Measurements from ENCODE around the gene C10orf71.
A peak's percentile ranks its signal among the peaks of the same experiment; 100 is the strongest.

C10orf71 gene

GRCh38 chr10:49307921-49308320 is 9.0 kb downstream of the C10orf71 start:
- no peaks in the 10 kb centered on the region for H3K27me3 ChIP-seq (ENCODE audit: insufficient read depth, low read length)
- H3K4me1 ChIP-seq (ENCODE audit: insufficient read depth, low read length, severe bottlenecking) = peaks cover 11% of the 10 kb centered on the region
- peaks cover 6% of the 10 kb centered on the region; the same call in 1 of the 2 replicates for H3K36me3 ChIP-seq (ENCODE audit: insufficient read depth, low read length)
- no peaks in the 10 kb centered on the region for H3K79me2 ChIP-seq (ENCODE audit: insufficient read depth, low read length)
- no peak overlapping the region for H3K4me2 ChIP-seq (ENCODE audit: low read length)
- H3K27ac ChIP-seq (ENCODE audit: low read depth, low read length, poor library complexity, severe bottlenecking) = no peak overlapping the region
- no peaks in the 10 kb centered on the region for H3K9me3 ChIP-seq (ENCODE audit: low read length)
- H3K4me3 ChIP-seq (ENCODE audit: low read depth, low read length, poor library complexity, severe bottlenecking) = no peak overlapping the region
- H2AFZ ChIP-seq (ENCODE audit: low read length) = no peak overlapping the region
- H4K20me1 ChIP-seq (ENCODE audit: insufficient read depth, low read length) = no peaks in the 10 kb centered on the region
- H3K9me2 ChIP-seq (ENCODE audit: low read depth, low read length) = no peaks in the 10 kb centered on the region
- no peaks in the 10 kb centered on the region for H3F3A ChIP-seq (ENCODE audit: insufficient read depth, low read length)
- TF ChIP-seq CTCF (IDR thresholded peaks at IDR 0.05; ENCODE audit: low read length) (no peak), EZH2 (IDR thresholded peaks at IDR 0.05; ENCODE audit: borderline replicate concordance, low read length) (no peak)
- H3K9ac ChIP-seq (ENCODE audit: low read length) = no peak overlapping the region

- Histone ChIP-seq H3K27me3 (ENCODE audit: insufficient read depth, low read length) (no peaks in the 10 kb centered on the region), H4K20me1 (ENCODE audit: insufficient read depth, low read length) (no peaks in the 10 kb centered on the region), H3F3A (ENCODE audit: insufficient read depth, low read length) (no peaks in the 10 kb centered on the region), H3K9me2 (ENCODE audit: low read depth, low read length) (no peaks in the 10 kb centered on the region), H3K79me2 (ENCODE audit: insufficient read depth, low read length) (no peaks in the 10 kb centered on the region), H2AFZ (ENCODE audit: low read length) (no peak overlapping the region), H3K27ac (ENCODE audit: low read depth, low read length, poor library complexity, severe bottlenecking) (no peak overlapping the region), H3K4me1 (ENCODE audit: insufficient read depth, low read length, severe bottlenecking) (peaks cover 11% of the 10 kb centered on the region), H3K36me3 (ENCODE audit: insufficient read depth, low read length) (peaks cover 6% of the 10 kb centered on the region; the same call in 1 of the 2 replicates), H3K9ac (ENCODE audit: low read length) (no peak overlapping the region), H3K9me3 (ENCODE audit: low read length) (no peaks in the 10 kb centered on the region), H3K4me2 (ENCODE audit: low read length) (no peak overlapping the region), H3K4me3 (ENCODE audit: low read depth, low read length, poor library complexity, severe bottlenecking) (no peak overlapping the region)
- TF ChIP-seq EZH2 (IDR thresholded peaks at IDR 0.05; ENCODE audit: borderline replicate concordance, low read length) (no peak), CTCF (IDR thresholded peaks at IDR 0.05; ENCODE audit: low read length) (no peak)
Measured at GRCh38 chr10:49308881-49309280, 9.9 kb downstream of the C10orf71 start.

GRCh38 chr10:49309691-49310411 is 10.9 kb downstream of the C10orf71 start:
- Histone ChIP-seq H3K4me2 (ENCODE audit: low read length) (peak overlapping the region; percentile 32; the same call in 1 of the 2 replicates), H3K27me3 (ENCODE audit: insufficient read depth, low read length) (no peaks in the 10 kb centered on the region), H3K79me2 (ENCODE audit: insufficient read depth, low read length) (no peaks in the 10 kb centered on the region), H3K9me2 (ENCODE audit: low read depth, low read length) (no peaks in the 10 kb centered on the region), H3K4me1 (ENCODE audit: insufficient read depth, low read length, severe bottlenecking) (peaks cover 11% of the 10 kb centered on the region), H3K4me3 (ENCODE audit: low read depth, low read length, poor library complexity, severe bottlenecking) (no peak overlapping the region), H4K20me1 (ENCODE audit: insufficient read depth, low read length) (no peaks in the 10 kb centered on the region), H3K36me3 (ENCODE audit: insufficient read depth, low read length) (peaks cover 6% of the 10 kb centered on the region; the same call in 1 of the 2 replicates), H3K27ac (ENCODE audit: low read depth, low read length, poor library complexity, severe bottlenecking) (no peak overlapping the region), H2AFZ (ENCODE audit: low read length) (no peak overlapping the region), H3K9ac (ENCODE audit: low read length) (no peak overlapping the region), H3F3A (ENCODE audit: insufficient read depth, low read length) (no peaks in the 10 kb centered on the region), H3K9me3 (ENCODE audit: low read length) (no peaks in the 10 kb centered on the region)
- TF ChIP-seq CTCF (IDR thresholded peaks at IDR 0.05; ENCODE audit: low read length) (no peak), EZH2 (IDR thresholded peaks at IDR 0.05; ENCODE audit: borderline replicate concordance, low read length) (no peak)

Measured in OCI-LY1 (cell line).